GM19240 (cell line): Measurements from ENCODE around the gene FNIP1.
"Not testable (repeated sequence)": the region's sequence is repeated elsewhere in the genome, so short reads cannot be mapped to it uniquely, and the experiment has no call there.

Experiments used
- DNase-seq: peaks from one replicate; pipeline ENCODE4 v3.0.0; 2011; ENCODE audit warnings: low spot score; ENCODE audit not compliant: insufficient read length

Gene FNIP1

DNA sequence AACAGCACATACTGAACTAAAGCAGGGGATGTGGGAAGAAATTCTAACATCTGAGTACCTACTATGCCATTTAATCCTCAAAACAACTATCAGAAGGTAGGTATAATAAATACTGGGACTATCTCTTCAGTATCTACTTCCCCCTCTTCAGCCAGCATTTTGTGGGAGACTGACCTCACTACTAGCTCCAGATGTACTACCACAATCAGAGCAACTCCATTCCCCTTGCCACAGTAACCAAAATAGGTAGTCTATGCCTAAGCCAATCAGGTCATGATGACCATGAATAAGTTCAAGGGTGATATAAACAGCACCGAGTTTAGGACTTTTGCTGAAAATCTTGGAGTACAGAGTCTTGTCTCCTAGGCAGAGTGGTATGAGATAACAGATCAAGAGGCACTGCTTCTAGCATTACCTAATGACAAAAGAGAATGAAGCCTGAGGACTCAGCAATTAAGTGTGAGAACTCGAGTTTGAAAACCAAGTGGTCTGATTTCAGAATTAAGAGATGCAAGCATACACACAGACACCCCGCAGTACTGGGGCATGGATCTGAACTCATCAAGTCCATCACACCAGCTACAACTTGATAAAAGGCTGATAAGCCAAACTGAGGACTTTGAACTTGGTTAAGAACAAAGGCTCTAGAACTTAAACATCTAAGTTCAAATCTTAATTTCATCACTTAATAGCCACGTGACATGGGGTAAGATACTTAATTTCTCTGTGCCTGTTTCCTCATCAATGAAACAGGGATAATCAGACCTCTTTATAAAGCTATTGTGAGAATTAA lies 9.7 kb downstream of the FNIP1 start:
- DNase-seq, result no peak

DNA sequence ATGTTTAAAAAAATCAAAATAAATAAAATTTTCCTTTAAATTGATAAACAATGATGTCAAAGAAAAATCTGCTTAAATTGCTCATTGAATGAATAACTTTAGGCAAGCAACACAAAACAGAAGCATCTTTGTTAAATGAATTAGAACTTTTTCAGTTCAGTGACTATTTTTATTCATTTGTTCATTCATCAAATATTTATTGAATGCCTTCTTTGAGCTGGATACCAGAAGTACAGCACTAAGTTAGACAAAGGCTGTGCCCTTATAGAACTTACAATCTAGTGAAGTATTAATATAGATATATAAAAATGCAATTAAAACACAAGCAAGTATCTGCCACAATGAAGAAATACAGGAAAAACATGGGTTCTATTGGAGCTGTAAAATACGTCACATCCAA lies 10.8 kb downstream of the FNIP1 start:
- no peak for DNase-seq

DNA sequence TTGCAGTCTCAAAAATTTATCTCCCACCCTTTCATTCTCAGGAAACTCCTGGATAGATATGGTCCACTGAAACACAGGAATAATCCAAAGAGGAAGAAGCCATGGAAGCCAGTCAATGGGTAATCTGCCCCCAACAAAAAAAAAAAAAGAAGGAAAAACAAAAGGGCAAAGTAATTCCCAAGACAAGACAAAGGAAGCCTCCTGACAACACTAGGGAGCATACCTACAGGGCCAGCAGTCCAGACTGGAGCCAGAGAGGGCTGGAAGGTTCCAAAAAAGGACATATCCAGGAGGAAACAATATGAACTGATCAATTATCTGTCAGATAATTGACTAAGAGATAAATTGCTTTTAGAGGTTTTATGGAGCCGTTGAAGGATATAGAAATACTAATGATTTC lies 12.9 kb downstream of the FNIP1 start:
- DNase-seq, result no peak

DNA sequence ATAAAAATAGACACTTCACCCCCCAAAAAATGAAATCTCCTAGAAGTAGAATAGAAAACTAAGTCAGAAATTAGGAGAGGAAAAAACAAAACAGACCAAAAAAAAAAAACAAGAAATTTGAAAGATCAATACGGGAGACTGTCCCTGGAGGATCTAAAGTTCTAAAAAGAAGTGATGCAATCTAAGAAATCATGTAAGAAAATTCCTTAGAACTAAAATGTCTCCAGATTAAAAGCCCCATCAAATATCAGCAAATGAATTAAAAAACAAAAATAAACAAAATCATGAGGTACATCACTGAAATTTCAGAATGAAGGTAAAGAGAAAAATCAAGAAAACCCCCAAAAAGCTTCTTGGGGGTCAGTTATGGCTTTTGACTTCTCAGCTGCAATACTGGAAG lies 13.5 kb downstream of the FNIP1 start:
- no peak for DNase-seq

DNA sequence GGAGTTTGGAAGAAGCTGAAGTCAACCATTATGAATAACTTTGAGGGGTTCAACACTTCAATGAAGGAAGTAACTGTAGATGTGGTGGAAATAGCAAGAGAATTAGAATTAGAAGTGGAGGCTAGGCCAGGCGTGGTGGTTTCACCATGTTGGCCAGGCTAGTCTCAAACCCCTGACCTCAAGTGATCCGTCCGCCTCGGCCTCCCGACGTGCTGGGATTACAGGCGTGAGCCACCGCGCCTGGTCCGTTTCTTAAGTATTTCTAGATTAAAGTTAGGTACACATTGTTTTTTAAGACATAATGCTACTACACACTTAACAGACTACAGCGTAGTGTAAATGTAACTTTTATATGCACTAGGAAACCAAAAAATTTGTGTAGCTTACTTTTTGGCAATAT lies 14.1 kb downstream of the FNIP1 start:
- DNase-seq, result no peak

DNA sequence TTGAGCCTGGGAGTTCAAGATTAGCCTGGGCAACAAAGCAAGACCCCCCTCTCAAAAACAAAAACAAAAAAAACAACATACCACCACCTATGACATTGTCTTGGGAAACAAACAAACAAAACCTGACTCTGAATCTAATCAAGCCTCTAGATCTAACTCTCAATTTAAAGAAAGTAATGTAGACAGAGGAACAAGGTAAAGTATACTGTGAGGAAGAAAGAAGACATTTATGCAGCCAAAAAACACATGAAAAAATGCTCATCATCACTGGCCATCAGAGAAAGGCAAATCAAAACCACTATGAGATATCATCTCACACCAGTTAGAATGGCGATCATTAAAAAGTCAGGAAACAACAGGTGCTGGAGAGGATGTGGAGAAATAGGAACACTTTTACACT lies 18.7 kb downstream of the FNIP1 start:
- not testable (repeated sequence) for DNase-seq

DNA sequence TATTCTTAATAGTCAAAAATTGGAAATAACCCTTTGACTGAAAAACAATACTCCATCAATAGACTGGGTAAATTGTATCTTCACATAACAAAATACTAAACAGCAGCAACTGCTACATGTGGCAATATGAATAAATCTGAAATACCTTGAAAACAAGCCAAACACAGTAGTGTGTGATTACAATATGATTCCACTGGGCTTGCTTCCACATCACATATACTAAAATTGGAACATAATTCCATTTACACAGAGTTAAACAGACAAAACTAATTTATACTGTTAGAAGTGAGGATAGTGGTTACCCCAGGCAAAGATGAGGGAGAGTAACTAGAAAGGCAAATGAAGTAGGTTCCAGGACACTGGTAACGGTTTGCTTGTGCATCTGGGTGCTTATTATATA lies 20.4 kb downstream of the FNIP1 start:
- no peak for DNase-seq

DNA sequence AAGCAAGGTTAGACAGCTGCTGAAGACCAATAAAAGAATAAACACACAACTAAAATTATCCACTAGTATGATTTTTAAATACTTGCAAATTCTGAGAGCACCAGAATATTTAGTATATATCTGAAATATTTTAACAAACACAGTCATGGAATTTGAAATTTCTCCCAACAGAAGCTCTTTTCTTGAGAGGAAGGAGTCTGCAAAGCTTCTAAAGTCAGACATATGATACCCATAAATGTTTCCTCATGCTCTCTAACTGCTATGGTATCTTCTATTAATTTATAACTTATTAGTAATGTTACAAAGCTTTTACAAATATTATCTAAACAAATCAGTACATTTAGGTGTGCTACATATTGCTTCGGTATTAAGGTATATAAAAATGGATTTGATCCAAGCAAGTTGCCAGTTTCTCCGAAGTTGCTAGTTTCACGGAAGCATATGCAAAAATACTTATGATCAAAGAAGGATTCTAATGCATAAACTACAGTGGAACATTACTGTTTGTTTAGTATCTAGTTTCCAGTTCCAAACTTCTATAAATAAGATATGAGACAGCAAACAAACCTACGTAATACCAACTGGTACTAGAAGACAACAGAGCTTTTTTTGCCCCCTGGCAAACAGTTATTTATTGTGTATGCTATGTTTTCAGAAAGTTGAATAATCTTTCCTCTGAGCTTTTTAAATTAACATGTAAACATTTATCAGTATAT lies 22.0 kb downstream of the FNIP1 start:
- no peak for DNase-seq

DNA sequence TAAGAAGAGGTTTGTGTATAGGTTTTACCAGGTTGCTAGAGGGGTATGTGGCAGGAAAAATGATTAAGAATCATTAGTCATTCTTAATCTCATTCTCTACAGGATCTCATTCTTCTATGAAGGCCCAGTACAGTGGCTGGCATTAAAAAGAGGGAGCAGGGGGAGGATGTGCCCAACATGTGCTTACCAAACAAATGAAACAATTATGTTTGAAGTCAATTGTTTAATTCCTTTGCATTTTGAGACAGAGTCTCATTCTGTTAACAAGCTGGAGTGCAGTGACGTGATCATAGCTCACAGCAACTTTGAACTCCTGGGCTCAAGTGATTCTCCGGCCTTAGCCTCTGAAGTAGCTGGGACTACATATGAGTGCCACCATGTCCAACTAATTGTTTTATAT lies 23.0 kb downstream of the FNIP1 start:
- no peak for DNase-seq

DNA sequence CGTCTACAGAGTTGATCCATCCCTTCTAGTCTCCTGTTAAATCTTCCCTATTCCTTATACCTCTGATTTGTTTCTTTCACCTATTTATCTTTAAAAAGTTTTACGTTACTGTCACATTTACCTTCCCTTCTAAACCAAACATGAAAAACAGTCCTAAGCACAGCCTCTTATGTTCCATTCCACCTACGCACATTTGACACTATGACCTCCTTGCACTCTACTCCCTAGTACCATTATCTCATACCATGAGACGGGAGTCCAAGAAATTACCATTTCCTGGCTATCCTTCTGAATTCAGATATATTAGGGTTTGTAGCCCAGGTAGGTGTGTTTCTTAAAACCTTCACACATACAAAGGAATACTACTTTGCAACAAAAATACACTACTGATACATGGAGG lies 25.1 kb downstream of the FNIP1 start:
- no peak for DNase-seq

DNA sequence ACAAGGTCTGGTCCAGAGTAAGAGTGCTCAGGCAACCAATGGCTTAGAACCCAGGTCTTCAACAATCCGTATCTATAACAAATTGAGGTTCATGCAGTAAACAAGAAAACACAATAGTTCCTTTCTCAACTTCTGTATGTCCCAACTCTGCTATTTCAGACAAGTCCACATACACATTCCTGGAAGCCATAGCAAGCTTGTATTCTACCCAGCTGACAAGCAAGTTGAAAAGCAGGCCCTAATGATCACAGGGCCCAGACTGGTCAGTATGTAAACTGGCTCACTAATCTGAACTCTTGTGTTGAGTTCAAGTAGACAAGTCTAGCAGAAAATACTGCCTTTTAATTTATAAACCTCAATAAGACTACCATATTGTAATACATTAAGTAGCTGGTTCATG lies 26.9 kb downstream of the FNIP1 start:
- DNase-seq, result no peak

DNA sequence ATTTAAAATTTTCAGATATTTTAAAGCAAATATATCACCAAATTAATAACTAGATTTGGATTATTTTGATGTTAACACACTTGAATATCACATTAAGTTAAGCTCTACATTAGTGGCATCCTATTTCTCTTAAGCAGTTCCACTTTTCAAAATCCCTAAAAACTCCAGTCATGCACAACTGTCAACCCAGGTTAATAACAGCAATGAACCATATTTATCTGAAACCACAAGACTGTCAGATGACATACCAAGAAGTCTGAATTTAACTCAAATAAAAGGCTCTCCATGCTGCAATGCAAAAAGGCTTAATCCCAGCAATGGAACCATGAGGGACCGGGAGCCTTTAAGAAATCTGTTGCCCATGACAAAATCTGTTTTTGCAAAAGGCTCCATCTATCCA lies 27.5 kb downstream of the FNIP1 start:
- no peak for DNase-seq

DNA sequence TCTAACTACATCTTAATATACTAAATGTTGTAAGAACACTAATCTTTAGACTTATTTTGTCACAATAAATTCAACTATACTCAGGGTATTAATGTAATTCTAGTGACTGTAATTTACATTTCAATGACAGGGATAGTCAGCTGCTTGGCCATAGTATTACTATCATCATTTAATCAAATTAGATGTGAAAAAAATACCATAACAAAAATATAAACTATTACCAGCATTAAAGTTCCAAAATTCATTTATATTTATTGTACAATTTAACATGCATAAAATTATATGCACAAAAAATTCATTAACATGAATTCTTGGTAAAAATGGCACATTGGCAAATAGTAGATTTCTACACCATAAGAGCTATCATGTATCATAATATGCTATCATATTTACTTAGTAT lies 28.9 kb downstream of the FNIP1 start:
- DNase-seq, result no peak

DNA sequence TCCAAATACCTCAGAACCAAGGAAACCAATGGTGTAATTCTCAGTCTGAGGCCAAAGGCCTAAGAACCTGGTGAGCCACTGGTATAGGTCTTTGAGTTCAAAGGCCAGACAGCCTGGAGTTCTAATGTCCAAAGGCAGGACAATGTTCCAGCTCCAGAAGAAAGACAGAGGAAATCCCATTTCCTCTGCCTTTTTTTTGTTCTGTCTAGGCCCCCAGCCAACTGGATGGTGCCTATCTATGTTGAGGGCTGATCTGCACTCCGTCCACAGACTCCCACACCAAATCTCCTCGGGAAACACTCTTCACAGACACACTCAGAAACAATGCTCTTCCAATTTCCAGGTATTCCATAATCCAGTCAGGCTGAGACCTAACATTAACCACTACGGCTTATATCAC lies 30.1 kb downstream of the FNIP1 start:
- no peak for DNase-seq

DNA sequence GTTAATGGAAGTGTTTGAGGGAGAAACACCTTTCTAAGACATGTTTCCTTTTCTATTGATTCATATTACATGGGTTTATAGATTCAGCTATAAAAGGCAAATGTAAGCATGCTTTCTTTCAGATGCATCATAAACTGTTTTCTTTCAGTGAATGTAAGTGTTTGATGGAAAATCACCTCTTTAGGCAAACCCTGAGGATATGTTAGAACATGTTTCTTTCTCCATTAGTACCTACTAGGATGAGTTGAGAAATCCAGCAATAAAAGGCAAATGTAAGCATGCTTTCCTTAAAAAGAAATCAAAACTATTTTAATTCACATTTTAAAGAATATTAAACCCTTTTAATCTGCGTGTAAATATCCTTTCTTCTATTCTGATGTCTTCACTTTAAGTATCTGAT lies 31.6 kb downstream of the FNIP1 start:
- no peak for DNase-seq

DNA sequence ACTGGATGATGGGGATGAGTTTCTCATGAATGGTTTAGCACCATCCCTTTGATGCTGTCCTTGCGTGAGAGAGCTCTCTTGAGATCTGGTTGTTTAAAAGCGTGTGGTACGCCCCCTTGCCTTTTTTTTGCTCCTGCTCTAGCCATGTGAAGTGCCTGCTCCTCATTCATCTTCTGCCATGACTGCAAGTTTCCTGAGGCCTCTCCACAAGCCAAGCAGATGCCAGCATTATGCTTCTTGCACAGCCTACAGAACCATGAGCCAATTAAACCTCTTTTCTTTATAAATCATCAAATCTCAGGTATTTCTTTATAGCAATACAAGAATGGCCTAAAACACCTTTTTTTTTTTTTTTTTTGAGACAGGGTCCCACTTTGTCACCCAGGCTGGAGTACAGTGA lies 32.8 kb downstream of the FNIP1 start:
- DNase-seq, result no peak

DNA sequence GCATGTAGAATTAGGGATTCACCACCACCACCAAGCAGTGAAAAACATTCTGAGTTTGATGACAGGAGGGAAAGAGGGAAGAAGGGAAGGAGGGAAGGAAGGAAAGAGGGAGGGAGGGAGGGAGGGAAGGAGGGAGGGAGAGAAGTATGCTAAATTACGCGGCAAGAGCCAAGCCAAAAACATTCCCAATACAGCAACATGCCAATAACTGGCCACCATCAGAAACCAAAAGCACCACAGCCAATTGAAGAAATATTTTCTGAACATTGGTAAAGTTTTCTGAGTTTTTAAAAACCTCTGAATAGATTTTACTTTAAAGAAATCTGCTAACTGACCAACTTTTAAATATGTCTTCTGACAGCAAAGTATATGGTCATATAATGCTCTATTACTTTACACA lies 36.0 kb downstream of the FNIP1 start:
- DNase-seq, result no peak

DNA sequence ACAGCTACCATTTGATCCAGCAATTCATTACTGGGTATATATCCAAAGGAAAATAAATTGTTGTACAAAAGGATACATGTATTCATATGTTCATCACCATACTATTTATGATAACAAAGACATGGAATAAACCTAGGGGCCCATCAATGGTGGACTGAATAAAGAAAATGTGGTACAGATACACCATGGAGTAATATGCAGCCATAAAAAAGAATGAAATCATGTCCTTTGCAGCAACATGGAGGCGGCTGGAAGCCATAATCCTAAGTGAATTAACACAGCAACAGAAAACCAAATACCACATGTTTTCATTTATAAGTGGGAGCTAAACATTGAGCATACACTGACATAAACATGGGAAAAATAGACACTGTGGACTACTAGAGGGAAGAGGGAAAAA lies 37.1 kb downstream of the FNIP1 start:
- no peak for DNase-seq

DNA sequence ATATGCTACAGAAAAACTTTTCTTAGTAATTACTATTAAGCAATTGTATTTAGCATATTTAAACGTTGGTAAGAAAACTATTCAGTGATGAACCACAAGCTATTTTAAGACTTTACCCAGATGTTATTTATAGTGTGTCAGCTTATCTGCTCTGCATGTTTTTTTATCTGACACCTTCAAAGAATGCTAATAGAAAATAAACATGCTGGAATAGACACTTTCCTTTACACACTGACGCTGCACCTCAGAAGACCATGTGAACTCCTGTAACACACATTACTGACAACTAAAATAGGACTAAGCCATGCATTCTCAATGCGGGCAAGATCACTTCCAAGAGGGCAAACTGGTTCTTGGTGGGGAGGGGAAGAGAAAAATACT lies 38.3 kb downstream of the FNIP1 start:
- no peak for DNase-seq

DNA sequence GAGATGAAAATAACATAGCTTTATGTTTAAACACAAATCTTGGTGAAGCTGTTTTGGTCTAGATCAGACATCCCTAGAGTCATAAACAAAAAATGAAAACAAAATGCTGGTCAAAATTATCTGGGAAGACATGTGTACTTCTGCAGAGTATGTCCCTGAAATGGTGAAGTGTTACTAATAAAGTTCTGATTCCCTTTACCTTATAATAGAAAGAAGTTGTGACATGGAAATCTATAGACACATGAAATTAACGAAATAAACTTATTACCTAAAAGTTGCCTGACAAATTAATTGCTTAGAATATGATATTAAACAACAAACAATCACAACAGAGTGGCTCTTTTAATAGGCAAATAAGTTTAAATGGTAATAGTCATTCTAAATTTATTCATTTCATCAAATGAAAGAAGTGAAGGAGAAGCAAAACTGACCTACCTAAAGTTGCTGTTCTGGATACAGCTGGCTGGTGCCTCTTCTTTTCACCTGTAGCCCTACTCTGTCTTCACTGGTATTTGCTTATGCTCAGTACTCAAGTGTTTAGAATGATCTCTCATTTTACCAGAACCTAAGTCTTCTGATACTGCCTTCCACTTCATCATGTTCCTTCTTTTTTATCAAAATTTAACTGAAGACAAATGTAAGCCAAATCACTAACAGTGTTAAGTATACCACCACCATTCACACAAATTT lies 38.8 kb downstream of the FNIP1 start:
- no peak for DNase-seq

DNA sequence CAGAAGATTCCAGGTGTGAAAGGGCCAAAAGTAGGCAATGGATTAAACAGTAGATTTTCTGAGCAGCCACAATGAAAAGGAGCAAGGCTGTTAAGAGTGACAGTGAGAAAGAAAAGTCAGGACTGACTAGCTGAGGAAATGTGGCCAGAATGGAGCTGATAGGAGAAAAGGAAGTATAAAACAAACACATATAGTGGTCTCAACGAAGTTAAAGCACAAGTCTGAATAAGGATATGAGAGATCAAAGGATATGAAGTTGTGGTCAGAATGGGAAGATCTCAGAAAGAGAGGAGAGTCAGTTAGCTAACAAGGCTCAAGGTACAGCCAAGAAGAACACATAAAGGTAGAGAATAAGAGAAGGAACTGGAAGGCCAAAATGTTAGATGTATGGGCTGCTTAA lies 39.9 kb downstream of the FNIP1 start:
- DNase-seq, result no peak

DNA sequence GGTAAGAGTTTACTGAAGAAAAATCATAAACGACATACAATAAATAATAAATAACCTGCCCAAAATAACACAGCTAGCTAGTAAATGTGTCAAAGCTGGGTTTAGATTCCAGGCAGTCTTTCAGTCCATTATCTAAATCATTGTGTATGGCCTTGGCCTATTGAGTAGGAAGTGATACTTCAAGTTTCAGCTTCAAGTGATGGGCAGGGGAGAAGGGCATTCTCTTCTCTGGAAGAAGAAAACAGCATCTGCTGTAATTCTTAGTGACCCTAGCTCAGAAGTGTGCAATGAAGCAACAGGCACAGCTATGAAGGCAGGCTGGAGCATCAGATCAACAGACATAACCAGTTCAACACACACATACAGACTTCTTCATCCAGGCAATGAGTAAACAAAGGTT lies 42.5 kb downstream of the FNIP1 start:
- DNase-seq, result no peak

DNA sequence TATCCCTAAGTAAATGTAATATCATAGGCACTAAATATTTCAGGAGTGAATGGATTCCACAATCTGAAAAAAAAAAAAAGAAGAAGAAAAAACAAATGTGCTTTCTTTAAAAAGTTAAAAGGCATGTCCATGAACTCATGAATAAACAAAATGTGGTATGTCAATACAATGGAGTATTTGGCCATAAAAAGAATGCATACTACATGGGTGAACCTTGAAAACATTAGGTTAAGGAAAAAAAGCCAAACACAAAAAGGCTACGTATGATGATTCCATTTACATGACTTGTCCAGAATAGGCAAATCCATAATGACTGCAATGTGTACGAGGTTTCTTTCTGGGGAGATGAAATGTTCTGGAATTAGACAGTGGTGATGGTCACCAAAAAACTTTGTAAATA lies 45.3 kb downstream of the FNIP1 start:
- no peak for DNase-seq
